Caco-2 (cell line): Measurements from ENCODE around the gene MIEF2. TPM values are rescaled to one million over a fixed set of nuclear protein-coding genes. Genes with fewer than 3 reads are reported as not detected.

Experiments
- BruUV-seq: library from RNA; stranded (reverse); fragments of 400-500 nt; replicated peaks from 2 replicates; lab custom pipeline; 2021; lab: Mats Ljungman, UMichigan
- CTCF ChIA-PET: fragments of 300-600 bp; sonication (Branson Sonifier 250); formaldehyde crosslinking; loops from one replicate; lab custom pipeline; 2022; ENCODE audit warnings: antibody characterized with exemption; lab: Charles Lee
- POLR2A ChIA-PET: fragments of 300-600 bp; sonication (Branson Sonifier 250); formaldehyde crosslinking; loops from one replicate; lab custom pipeline; 2022; ENCODE audit warnings: antibody characterized with exemption; lab: Charles Lee
- DNase-seq, 2 experiments: peaks; one replicate each; pipeline versions ENCODE4 v3.0.0 to v3.0.0-alpha.2; 2020 to 2022
- H3K27me3 ChIP-seq: replicated peaks from 2 replicates; pipeline ENCODE4 v1.6.0; 2011; ENCODE audit warnings: low read length; ENCODE audit not compliant: control insufficient read depth, insufficient read depth
- H3K36me3 ChIP-seq: 2 replicates; pipeline ENCODE4 v1.5.1; 2011; ENCODE audit warnings: low read length; ENCODE audit not compliant: control insufficient read depth, insufficient read depth
- H3K4me1 ChIP-seq: fragments of 250-450 bp; sonication (Bioruptor Pico); 2 replicates; pipeline ENCODE4 v1.5.1; 2020; ENCODE audit warnings: mild to moderate bottlenecking
- H3K4me3 ChIP-seq: 2 replicates; pipeline ENCODE4 v1.5.1; 2011; ENCODE audit warnings: low read depth, mild to moderate bottlenecking, control low read depth, low read length
- H3K9me3 ChIP-seq: fragments of 250-450 bp; sonication (Bioruptor Pico); 2 replicates; pipeline ENCODE4 v1.5.1; 2020; ENCODE audit warnings: mild to moderate bottlenecking, moderate library complexity
- H3K27ac Mint-ChIP-seq: one replicate; pipeline ENCODE4 v1.8.0; 2022; ENCODE audit warnings: mixed read lengths; ENCODE audit not compliant: unreplicated experiment
- H3K27me3 Mint-ChIP-seq: one replicate; pipeline ENCODE4 v1.8.0; 2022; ENCODE audit warnings: mixed read lengths; ENCODE audit not compliant: insufficient read depth, unreplicated experiment
- H3K36me3 Mint-ChIP-seq: one replicate; pipeline ENCODE4 v1.8.0; 2022; ENCODE audit warnings: mild to moderate bottlenecking, mixed read lengths; ENCODE audit not compliant: insufficient read depth, unreplicated experiment
- H3K4me1 Mint-ChIP-seq: one replicate; pipeline ENCODE4 v1.8.0; 2022; ENCODE audit warnings: low read depth, mixed read lengths; ENCODE audit not compliant: unreplicated experiment
- H3K4me3 Mint-ChIP-seq: one replicate; pipeline ENCODE4 v1.8.0; 2022; ENCODE audit warnings: mild to moderate bottlenecking, moderate library complexity, mixed read lengths; ENCODE audit not compliant: unreplicated experiment
- H3K9me3 Mint-ChIP-seq: one replicate; pipeline ENCODE4 v1.8.0; 2022; ENCODE audit warnings: mixed read lengths; ENCODE audit not compliant: unreplicated experiment
- intact Hi-C: fragments of 100-400 bp; cut with micrococcal nuclease; formaldehyde crosslinking; loops from one replicate; pipeline ENCODE4 v1.10.0; 2022; ENCODE audit not compliant: unreplicated experiment
- total RNA-seq: library from RNA; stranded (reverse); gene quantifications from 2 replicates; pipeline ENCODE4 v1.2.3, GENCODE V29; 2022
- TF ChIP-seq, protein P1 (sequence below), 2 experiments: fragments of 200-600 bp in 1 of 2; IDR thresholded peaks; 1 replicate in 1 of 2; 2 replicates in 1 of 2; pipeline versions ENCODE4 v1.5.1 to v1.8.0; 2011 to 2022; ENCODE audit warnings: antibody characterized with exemption in 1 of 2, control low read depth in 1 of 2, inconsistent platforms in 1 of 2, low read depth in 1 of 2, low read length in 1 of 2, mild to moderate bottlenecking in 1 of 2, moderate library complexity in 1 of 2; ENCODE audit not compliant: insufficient read depth in 1 of 2, severe bottlenecking in 1 of 2, unreplicated experiment in 1 of 2

The MIEF2 gene
- total RNA-seq, 1 experiment from 2014 or later: 22.3 TPM

- Mint-ChIP-seq H3K9me3 (no peaks in the 10 kb centered on the region), H3K27me3 (no peaks in the 10 kb centered on the region), H3K4me3 (no peak overlapping the region), H3K4me1 (peaks cover 21% of the 10 kb centered on the region), H3K27ac (no peak overlapping the region), H3K36me3 (peaks cover 6% of the 10 kb centered on the region)
- H3K36me3 ChIP-seq: no peaks in the 10 kb centered on the region; the same call in 1 of the 2 replicates
- no peaks in the 10 kb centered on the region for H3K9me3 ChIP-seq
- TF ChIP-seq, protein P1, sequence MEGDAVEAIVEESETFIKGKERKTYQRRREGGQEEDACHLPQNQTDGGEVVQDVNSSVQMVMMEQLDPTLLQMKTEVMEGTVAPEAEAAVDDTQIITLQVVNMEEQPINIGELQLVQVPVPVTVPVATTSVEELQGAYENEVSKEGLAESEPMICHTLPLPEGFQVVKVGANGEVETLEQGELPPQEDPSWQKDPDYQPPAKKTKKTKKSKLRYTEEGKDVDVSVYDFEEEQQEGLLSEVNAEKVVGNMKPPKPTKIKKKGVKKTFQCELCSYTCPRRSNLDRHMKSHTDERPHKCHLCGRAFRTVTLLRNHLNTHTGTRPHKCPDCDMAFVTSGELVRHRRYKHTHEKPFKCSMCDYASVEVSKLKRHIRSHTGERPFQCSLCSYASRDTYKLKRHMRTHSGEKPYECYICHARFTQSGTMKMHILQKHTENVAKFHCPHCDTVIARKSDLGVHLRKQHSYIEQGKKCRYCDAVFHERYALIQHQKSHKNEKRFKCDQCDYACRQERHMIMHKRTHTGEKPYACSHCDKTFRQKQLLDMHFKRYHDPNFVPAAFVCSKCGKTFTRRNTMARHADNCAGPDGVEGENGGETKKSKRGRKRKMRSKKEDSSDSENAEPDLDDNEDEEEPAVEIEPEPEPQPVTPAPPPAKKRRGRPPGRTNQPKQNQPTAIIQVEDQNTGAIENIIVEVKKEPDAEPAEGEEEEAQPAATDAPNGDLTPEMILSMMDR (IDR thresholded peaks at IDR 0.05; ENCODE audit: insufficient read depth in 1 of 2, low read depth in 1 of 2, low read length in 1 of 2, severe bottlenecking in 1 of 2, unreplicated experiment in 1 of 2): no peak
- intact Hi-C loops: no loop called here
- no peak for DNase-seq
- BruUV-seq: no TSS peak
- peaks cover 21% of the 10 kb centered on the region for H3K4me1 ChIP-seq
- CTCF ChIA-PET: no interaction called here
- no peak overlapping the region for H3K4me3 ChIP-seq
- no peaks in the 10 kb centered on the region for H3K27me3 ChIP-seq
- POLR2A ChIA-PET: interaction anchor here (0.6 kb wide), 1 partner anchor 44 kb away, joined by 3 read pairs; no protein-coding TSS in a partner anchor
Measured at GRCh38 chr17:18228176-18228682, 32.2 kb upstream of the MIEF2 start.

DNA sequence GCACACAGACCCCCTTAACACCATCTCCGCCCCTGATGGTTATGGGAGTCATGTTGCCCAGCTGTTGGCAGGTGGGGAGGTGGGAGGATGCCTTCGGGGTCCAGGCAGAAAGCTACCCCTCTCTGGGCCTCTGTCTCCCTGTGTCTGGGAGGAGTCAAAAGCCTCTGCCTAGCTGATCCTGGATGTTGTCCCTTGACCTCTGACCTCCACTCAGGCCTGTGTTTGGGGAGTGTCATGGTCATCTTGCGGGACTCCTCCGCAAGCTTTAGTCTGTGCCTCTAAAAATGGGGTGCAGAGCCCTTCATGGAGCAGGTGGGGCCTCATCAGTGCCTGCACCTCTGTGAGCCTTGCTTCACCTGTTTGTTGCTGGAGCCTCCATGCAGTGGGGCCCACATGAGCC is 31.2 kb upstream of the MIEF2 start:
- H3K4me3 Mint-ChIP-seq: no peak overlapping the region
- H3K27ac Mint-ChIP-seq: no peak overlapping the region
- ChIA-PET POLR2A (no interaction called here), CTCF (no interaction called here)
- BruUV-seq: no TSS peak
- Histone ChIP-seq H3K27me3 (no peaks in the 10 kb centered on the region), H3K4me3 (no peak overlapping the region), H3K4me1 (peaks cover 18% of the 10 kb centered on the region), H3K9me3 (no peaks in the 10 kb centered on the region), H3K36me3 (no peaks in the 10 kb centered on the region; the same call in 1 of the 2 replicates)
- H3K4me1 Mint-ChIP-seq: peaks cover 21% of the 10 kb centered on the region
- peaks cover 6% of the 10 kb centered on the region for H3K36me3 Mint-ChIP-seq
- no peaks in the 10 kb centered on the region for H3K27me3 Mint-ChIP-seq
- intact Hi-C loops: no loop called here
- DNase-seq: no peak
- TF ChIP-seq, protein P1 (IDR thresholded peaks at IDR 0.05; ENCODE audit: insufficient read depth in 1 of 2, low read depth in 1 of 2, low read length in 1 of 2, severe bottlenecking in 1 of 2, unreplicated experiment in 1 of 2): no peak
- no peaks in the 10 kb centered on the region for H3K9me3 Mint-ChIP-seq

GRCh38 chr17:18229771-18230170 is 30.7 kb upstream of the MIEF2 start:
- no TSS peak for BruUV-seq
- ChIA-PET POLR2A (no interaction called here), CTCF (no interaction called here)
- Histone ChIP-seq H3K36me3 (peaks cover under 1% of the 10 kb centered on the region; the same call in 1 of the 2 replicates), H3K4me3 (no peak overlapping the region), H3K27me3 (no peaks in the 10 kb centered on the region), H3K9me3 (no peaks in the 10 kb centered on the region), H3K4me1 (peaks cover 13% of the 10 kb centered on the region)
- peaks cover 21% of the 10 kb centered on the region for H3K4me1 Mint-ChIP-seq
- H3K27ac Mint-ChIP-seq: no peak overlapping the region
- TF ChIP-seq, protein P1 (IDR thresholded peaks at IDR 0.05; ENCODE audit: insufficient read depth in 1 of 2, low read depth in 1 of 2, low read length in 1 of 2, severe bottlenecking in 1 of 2, unreplicated experiment in 1 of 2): no peak
- peaks cover 4% of the 10 kb centered on the region for H3K36me3 Mint-ChIP-seq
- H3K4me3 Mint-ChIP-seq: no peak overlapping the region
- H3K27me3 Mint-ChIP-seq: no peaks in the 10 kb centered on the region
- H3K9me3 Mint-ChIP-seq: no peaks in the 10 kb centered on the region
- intact Hi-C loops: no loop called here
- no peak for DNase-seq
